Stimulated activated CD4-positive, alpha-beta T cell treated with anti-CD3 and anti-CD28 coated beads, Interleukin-12 subunit alpha, Interleukin-12 subunit beta, amount 100 ng/mL, for 48 hours (primary cell): Measurements from ENCODE around the gene NSUN6.
"Not testable (repeated sequence)": the region's sequence is repeated elsewhere in the genome, so short reads cannot be mapped to it uniquely, and the experiment has no call there.

Experiments used
- DNase-seq, 3 donors: peaks; one replicate each; pipeline ENCODE4 v3.0.0-alpha.2; 2020; ENCODE audit warnings: low read depth in 2 of 3, low spot score in 1 of 3

NSUN6 gene

GRCh38 chr10:18610517-18610916, 40.9 kb downstream of the NSUN6 start:
- DNase-seq = no peak

GRCh38 chr10:18608596-18608995, 42.8 kb downstream of the NSUN6 start:
- no peak for DNase-seq

GRCh38 chr10:18607503-18608378, 43.6 kb downstream of the NSUN6 start:
- no peak for DNase-seq

- no peak for DNase-seq
These were observed 45.2 kb downstream of the NSUN6 start for GRCh38 chr10:18606051-18606695.

- no peak for DNase-seq
These were observed 50.1 kb downstream of the NSUN6 start for GRCh38 chr10:18601321-18601720.

GRCh38 chr10:18599392-18599791, 52.0 kb downstream of the NSUN6 start:
- DNase-seq = no peak

- DNase-seq = no peak
These were observed 56.7 kb downstream of the NSUN6 start for GRCh38 chr10:18594574-18595156.

GRCh38 chr10:18591141-18591540, 60.2 kb downstream of the NSUN6 start:
- DNase-seq = not testable (repeated sequence)

GRCh38 chr10:18586637-18587036, 64.8 kb downstream of the NSUN6 start:
- not testable (repeated sequence) for DNase-seq

GRCh38 chr10:18583575-18584270, 67.7 kb downstream of the NSUN6 start:
- DNase-seq = no peak

- DNase-seq = no peak
These were observed 68.6 kb downstream of the NSUN6 start for GRCh38 chr10:18582803-18583202.

- DNase-seq = no peak
These were observed 73.3 kb downstream of the NSUN6 start for GRCh38 chr10:18577823-18578685.

GRCh38 chr10:18576586-18576985, 74.8 kb downstream of the NSUN6 start:
- no peak for DNase-seq

- DNase-seq = no peak
These were observed 78.3 kb downstream of the NSUN6 start for GRCh38 chr10:18572959-18573561.

GRCh38 chr10:18571780-18572179, 79.6 kb downstream of the NSUN6 start:
- DNase-seq = no peak

GRCh38 chr10:18571076-18571475, 80.3 kb downstream of the NSUN6 start:
- no peak for DNase-seq

GRCh38 chr10:18570386-18570785, 81.0 kb downstream of the NSUN6 start:
- DNase-seq = not testable (repeated sequence)

- DNase-seq = no peak
These were observed 84.0 kb downstream of the NSUN6 start for GRCh38 chr10:18567343-18567856.

- DNase-seq = no peak
These were observed 85.2 kb downstream of the NSUN6 start for GRCh38 chr10:18566177-18566576.

GRCh38 chr10:18565006-18565405, 86.4 kb downstream of the NSUN6 start:
- no peak for DNase-seq
